T-cell (primary cell): ENCODE data around the gene PRSS38. TPM values are rescaled to one million over a fixed set of nuclear protein-coding genes. Genes with fewer than 3 reads are reported as not detected.

Experiments used
- ATAC-seq, 4 experiments: fragments of 200-7000 bp in 3 of 4; fragments of 150-1000 bp in 1 of 4; cut with Tn5 transposase; replicated peaks in 1 of 4; 1 replicate in 3 of 4; 2 replicates in 1 of 4; pipeline ENCODE4 v1.10.0; 2021; ENCODE audit warnings: moderate library complexity in 3 of 4, mild to moderate bottlenecking in 2 of 4, moderate number of reproducible peaks in 1 of 4
- CTCF ChIA-PET, 2 donors: fragments of 300-600 bp; sonication (Branson Sonifier 250); formaldehyde crosslinking; loops; one replicate each; lab custom pipeline; 2022; ENCODE audit warnings: antibody characterized with exemption in 2 of 2; lab: Charles Lee
- POLR2A ChIA-PET, 2 donors: fragments of 300-600 bp; sonication (Branson Sonifier 250); formaldehyde crosslinking; loops; one replicate each; lab custom pipeline; 2022; ENCODE audit warnings: antibody characterized with exemption in 2 of 2; lab: Charles Lee
- DNase-seq, 35 experiments: peaks; one replicate each; pipeline versions ENCODE4 v3.0.0 to v3.0.0-alpha.2; 2013 to 2023
- H3K27ac ChIP-seq: one replicate; pipeline ENCODE4 v1.5.1; 2013; ENCODE audit warnings: low read length
- H3K27me3 ChIP-seq, 2 experiments: replicated peaks in 1 of 2; 1 replicate in 1 of 2; 2 replicates in 1 of 2; pipeline versions ENCODE4 v1.6.1 to v1.7.0; 2013; ENCODE audit warnings: low read length in 1 of 2, mixed read lengths in 1 of 2; ENCODE audit not compliant: control insufficient read depth in 2 of 2, insufficient read depth in 2 of 2; ENCODE audit errors: extremely low read depth in 1 of 2
- H3K36me3 ChIP-seq, 2 donors: 1 replicate in 1 of 2; 2 replicates in 1 of 2; pipeline versions ENCODE4 v1.6.1 to v1.7.0; 2013; ENCODE audit warnings: low read length in 1 of 2; ENCODE audit not compliant: control insufficient read depth in 2 of 2, insufficient read depth in 1 of 2; ENCODE audit errors: extremely low read depth in 1 of 2
- H3K4me1 ChIP-seq, 2 experiments: 1 replicate in 1 of 2; 2 replicates in 1 of 2; pipeline versions ENCODE4 v1.6.1 to v1.7.0; 2013; ENCODE audit warnings: low read length in 2 of 2, mixed read lengths in 1 of 2; ENCODE audit not compliant: insufficient read depth in 2 of 2, control insufficient read depth in 1 of 2; ENCODE audit errors: extremely low read depth in 1 of 2
- H3K4me3 ChIP-seq, 2 donors: 1 replicate in 1 of 2; 2 replicates in 1 of 2; pipeline versions ENCODE4 v1.5.1 to v1.7.0; 2013; ENCODE audit warnings: mild to moderate bottlenecking in 2 of 2, low read length in 1 of 2, moderate library complexity in 1 of 2; ENCODE audit not compliant: control insufficient read depth in 1 of 2; ENCODE audit errors: extremely low read depth in 1 of 2
- H3K9me3 ChIP-seq: 2 replicates; pipeline ENCODE4 v1.7.0; 2013
- H3K27ac Mint-ChIP-seq, 2 donors: one replicate each; pipeline ENCODE4 v1.8.0; 2020 to 2021; ENCODE audit warnings: mild to moderate bottlenecking in 2 of 2, mixed read lengths in 2 of 2
- H3K27me3 Mint-ChIP-seq, 2 donors: one replicate each; pipeline ENCODE4 v1.8.0; 2021 to 2022; ENCODE audit warnings: mixed read lengths in 2 of 2
- H3K36me3 Mint-ChIP-seq: one replicate; pipeline ENCODE4 v1.8.0; 2021; ENCODE audit warnings: mixed read lengths
- H3K4me1 Mint-ChIP-seq, 3 donors: one replicate each; pipeline ENCODE4 v1.8.0; 2020 to 2022; ENCODE audit warnings: mixed read lengths in 3 of 3, mild to moderate bottlenecking in 1 of 3
- H3K4me3 Mint-ChIP-seq, 3 donors: one replicate each; pipeline ENCODE4 v1.8.0; 2020 to 2022; ENCODE audit warnings: mild to moderate bottlenecking in 3 of 3, mixed read lengths in 3 of 3, moderate library complexity in 3 of 3
- H3K9me3 Mint-ChIP-seq, 3 donors: one replicate each; pipeline ENCODE4 v1.8.0; 2020 to 2022; ENCODE audit warnings: mixed read lengths in 3 of 3
- WGBS: methylation state at CpG from one replicate; pipeline ENCODE4 v1.1.5; 2013; ENCODE audit warnings: missing lambda C conversion rate; ENCODE audit not compliant: insufficient coverage; 5-methylcytosine and 5-hydroxymethylcytosine counted together
- total RNA-seq, 35 experiments: library from RNA in 6 of 35; stranded (reverse) in 6 of 35; fragments of 120-200 nt in 1 of 35; gene quantifications; one replicate each; pipeline versions ENCODE4 v1.2.1 to v1.2.4 and lab custom pipeline; 2013 to 2026

Gene PRSS38
- total RNA-seq = not detected
- not detected for total RNA-seq (2013)
- total RNA-seq (lab: John Stamatoyannopoulos, UW) = 0 to 0.08 (median 0) reads per million in 29 experiments

- WGBS = 88% methylated on average over 38 of the region's 44 CpGs
- H3K4me1 ChIP-seq = peaks cover 0 to 11% of the 10 kb centered on the region in 2 experiments
- Mint-ChIP-seq H3K4me1 (peaks cover 5 to 8% (median 7%) of the 10 kb centered on the region in 3 donors), H3K4me3 (no peak within 1 kb of the TSS), H3K36me3 (peaks cover 10% of the 10 kb centered on the region), H3K27me3 (no peaks in the 10 kb centered on the region), H3K27ac (no peak within 1 kb of the TSS), H3K9me3 (peaks cover 15 to 17% (median 16%) of the 10 kb centered on the region in 3 donors)
- no peak within 1 kb of the TSS for H3K4me3 ChIP-seq
- DNase-seq (no peak), ATAC-seq (no peak)
- no peaks in the 10 kb centered on the region for H3K9me3 ChIP-seq
- H3K27ac ChIP-seq = no peak within 1 kb of the TSS
- no peaks in the 10 kb centered on the region for H3K27me3 ChIP-seq
- H3K36me3 ChIP-seq = no peaks in the 10 kb centered on the region
- ChIA-PET POLR2A (no interaction called here), CTCF (no interaction called here)
These were observed at the start of gene PRSS38 for GRCh38 chr1:227815468-227816409. PRSS38 (plus strand) TSS chr1:227815675; CDS start chr1:227815717, 42 bp downstream.

DNA sequence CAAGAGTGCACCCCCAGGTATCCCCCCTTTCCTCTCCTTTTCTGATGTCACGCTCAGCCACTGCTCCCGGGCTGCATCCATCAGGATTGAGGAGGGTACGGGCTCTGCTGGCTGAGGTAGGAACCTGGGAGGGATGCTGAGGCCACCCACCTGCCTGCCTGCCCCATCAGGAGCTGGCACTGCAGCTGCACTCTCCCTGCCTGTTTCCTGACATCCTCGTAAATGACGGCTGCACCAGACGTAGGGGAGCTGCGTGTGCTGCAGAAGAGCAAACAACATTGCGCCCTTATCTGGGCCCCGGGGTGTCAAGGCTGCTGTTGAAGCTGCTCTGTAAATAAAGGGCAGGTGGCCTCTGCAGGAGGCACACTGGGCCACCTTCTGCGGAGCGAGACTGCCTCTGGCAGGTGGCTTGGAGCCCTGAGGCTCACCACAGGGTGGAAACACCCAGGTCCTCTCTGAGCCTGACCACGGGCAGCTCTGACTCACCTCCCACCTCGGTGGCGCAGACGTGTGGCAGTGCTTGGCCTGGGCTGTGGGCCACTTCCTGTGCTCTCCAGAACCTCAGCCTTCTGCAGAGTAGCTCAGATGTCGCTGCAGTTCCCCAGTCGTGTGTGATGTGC, 49.4 kb upstream of the PRSS38 start:
- H3K36me3 ChIP-seq = peaks cover 7 to 15% of the 10 kb centered on the region in 2 donors
- H3K27me3 ChIP-seq = no peaks in the 10 kb centered on the region
- Mint-ChIP-seq H3K9me3 (no peaks in the 10 kb centered on the region), H3K27me3 (no peaks in the 10 kb centered on the region), H3K27ac (peak overlapping the region; percentile 91 to 95), H3K4me3 (peak overlapping the region; percentile 57 to 77 (median 62)), H3K36me3 (peaks cover 29% of the 10 kb centered on the region), H3K4me1 (peaks cover 69 to 78% (median 72%) of the 10 kb centered on the region in 3 donors)
- no peaks in the 10 kb centered on the region for H3K9me3 ChIP-seq
- POLR2A ChIA-PET = interaction anchor here in 1 of 2 donors (0.5 to 0.8 kb wide), 3 partner anchors 22 to 399 kb away, joined by 3 to 11 read pairs (median 4); partner anchors contain the start of gene IBA57
- peak overlapping the region; percentile 18 to 30 for H3K4me3 ChIP-seq
- CTCF ChIA-PET = interaction anchor here (0.7 to 2.4 kb wide), 5 partner anchors 22 to 1281 kb away, joined by 3 to 7 read pairs (median 4); no protein-coding TSS in a partner anchor
- DNase-seq (peak; percentile 64 to 88 (median 78)), ATAC-seq (peak; percentile 80 to 88 (median 88))
- WGBS = 10% methylated on average over 15 of the region's 17 CpGs
- H3K4me1 ChIP-seq = peaks cover 45 to 72% of the 10 kb centered on the region in 2 experiments
- peak overlapping the region; percentile 71 for H3K27ac ChIP-seq

- H3K36me3 Mint-ChIP-seq = peaks cover 26% of the 10 kb centered on the region
- ChIA-PET CTCF (interaction anchor here (0.7 to 1.9 kb wide), 4 partner anchors 21 to 1281 kb away, joined by 3 to 7 read pairs (median 4); no protein-coding TSS in a partner anchor), POLR2A (interaction anchor here in 1 of 2 donors (0.8 kb wide), 1 partner anchor 21 kb away, joined by 3 read pairs; no protein-coding TSS in a partner anchor)
- Histone ChIP-seq H3K4me3 (peak overlapping the region; percentile 8 to 30), H3K36me3 (peaks cover 7 to 15% of the 10 kb centered on the region in 2 donors), H3K9me3 (no peaks in the 10 kb centered on the region), H3K4me1 (peaks cover 39 to 69% of the 10 kb centered on the region in 2 experiments), H3K27me3 (no peaks in the 10 kb centered on the region), H3K27ac (peak overlapping the region; percentile 71)
- peak overlapping the region; percentile 91 to 95 for H3K27ac Mint-ChIP-seq
- no peaks in the 10 kb centered on the region for H3K9me3 Mint-ChIP-seq
- WGBS = 26% methylated on average over 15 of the region's 19 CpGs
- peak overlapping the region; percentile 57 to 77 (median 62) for H3K4me3 Mint-ChIP-seq
- DNase-seq (peak in 1 of 35 experiments; percentile 30), ATAC-seq (peak in 3 of 4 experiments; percentile 3 to 12 (median 4))
- H3K27me3 Mint-ChIP-seq = no peaks in the 10 kb centered on the region
- H3K4me1 Mint-ChIP-seq = peaks cover 62 to 71% (median 65%) of the 10 kb centered on the region in 3 donors
These were observed 48.7 kb upstream of the PRSS38 start for GRCh38 chr1:227766653-227767277.

GRCh38 chr1:227767401-227768124, 47.9 kb upstream of the PRSS38 start:
- Histone ChIP-seq H3K9me3 (no peaks in the 10 kb centered on the region), H3K27ac (no peak overlapping the region), H3K4me1 (peaks cover 31 to 69% of the 10 kb centered on the region in 2 experiments), H3K36me3 (peaks cover 7 to 15% of the 10 kb centered on the region in 2 donors), H3K27me3 (no peaks in the 10 kb centered on the region), H3K4me3 (no peak overlapping the region)
- Mint-ChIP-seq H3K9me3 (no peaks in the 10 kb centered on the region), H3K4me3 (peak overlapping the region in 2 of 3 donors; percentile 25 to 77), H3K4me1 (peaks cover 57 to 70% (median 58%) of the 10 kb centered on the region in 3 donors), H3K27me3 (no peaks in the 10 kb centered on the region), H3K27ac (peak overlapping the region; percentile 91 to 95), H3K36me3 (peaks cover 23% of the 10 kb centered on the region)
- ChIA-PET POLR2A (no interaction called here), CTCF (no interaction called here)
- DNase-seq = no peak
- no peak for ATAC-seq
- WGBS = 97% methylated on average over 5 of the region's 6 CpGs

DNA sequence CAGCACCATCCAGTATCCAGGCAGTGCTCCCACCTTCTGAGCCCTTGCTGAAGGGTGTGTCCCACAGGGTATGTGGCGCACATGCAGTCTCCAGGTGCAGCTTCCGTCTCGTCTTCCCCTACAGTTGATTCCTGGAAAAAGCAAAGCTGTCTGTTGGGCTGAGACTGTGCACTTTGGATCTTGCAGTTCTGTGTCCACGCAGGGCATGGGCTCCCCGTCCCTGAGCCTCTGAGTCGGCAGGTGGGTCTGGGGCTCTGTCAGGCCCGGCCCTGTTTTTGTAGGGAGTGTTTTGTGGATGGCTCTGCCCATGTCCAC, 47.4 kb upstream of the PRSS38 start:
- Histone ChIP-seq H3K4me1 (peaks cover 28 to 69% of the 10 kb centered on the region in 2 experiments), H3K4me3 (no peak overlapping the region), H3K36me3 (peaks cover 7 to 15% of the 10 kb centered on the region in 2 donors), H3K27me3 (no peaks in the 10 kb centered on the region), H3K9me3 (no peaks in the 10 kb centered on the region), H3K27ac (no peak overlapping the region)
- WGBS = 96% methylated on average over 5 of the region's 7 CpGs
- Mint-ChIP-seq H3K36me3 (peaks cover 23% of the 10 kb centered on the region), H3K27ac (peak overlapping the region; percentile 6 to 95), H3K4me3 (peak overlapping the region in 1 of 3 donors; percentile 77), H3K27me3 (no peaks in the 10 kb centered on the region), H3K9me3 (no peaks in the 10 kb centered on the region), H3K4me1 (peaks cover 52 to 68% (median 56%) of the 10 kb centered on the region in 3 donors)
- ChIA-PET CTCF (no interaction called here), POLR2A (no interaction called here)
- ATAC-seq (no peak), DNase-seq (no peak)
